H9 (cell line): Measurements from ENCODE around the gene UQCRFS1. TPM values are rescaled to one million over a fixed set of nuclear protein-coding genes. Genes with fewer than 3 reads are reported as not detected.
"Not testable (repeated sequence)": the region's sequence is repeated elsewhere in the genome, so short reads cannot be mapped to it uniquely, and the experiment has no call there.

Source experiments
- DNase-seq: peaks from one replicate; pipeline ENCODE4 v3.0.0-alpha.2; 2017
- H2AFZ ChIP-seq: one replicate; pipeline ENCODE4 v1.6.1; 2013; ENCODE audit warnings: mild to moderate bottlenecking, low read length, control low read depth, moderate library complexity
- H2AK5ac ChIP-seq: 2 replicates; pipeline ENCODE4 v1.6.1; 2013; ENCODE audit warnings: low read length, control low read depth, mixed read lengths; ENCODE audit not compliant: insufficient read length
- H2BK120ac ChIP-seq: one replicate; pipeline ENCODE4 v1.6.1; 2013; ENCODE audit warnings: low read depth, mild to moderate bottlenecking, low read length, control low read depth, inconsistent platforms; ENCODE audit not compliant: poor library complexity, severe bottlenecking
- H2BK12ac ChIP-seq: 2 replicates; pipeline ENCODE4 v1.6.1; 2013; ENCODE audit warnings: low read length, control low read depth, mixed read lengths, low read depth; ENCODE audit not compliant: insufficient read length
- H2BK15ac ChIP-seq: 2 replicates; pipeline ENCODE4 v1.6.1; 2013; ENCODE audit warnings: low read depth, low read length, control low read depth
- H2BK20ac ChIP-seq: one replicate; pipeline ENCODE4 v1.6.1; 2013; ENCODE audit warnings: low read depth, mild to moderate bottlenecking, low read length, control low read depth, inconsistent platforms; ENCODE audit not compliant: poor library complexity, severe bottlenecking
- H2BK5ac ChIP-seq: 2 replicates; pipeline ENCODE4 v1.6.1; 2013; ENCODE audit warnings: low read length, control low read depth, mixed read lengths; ENCODE audit not compliant: insufficient read length
- H3K14ac ChIP-seq: 2 replicates; pipeline ENCODE4 v1.6.1; 2013; ENCODE audit warnings: low read length, control low read depth; ENCODE audit not compliant: insufficient read depth
- H3K18ac ChIP-seq: 2 replicates; pipeline ENCODE4 v1.6.1; 2013; ENCODE audit warnings: low read depth, mild to moderate bottlenecking, mixed read lengths, low read length, control low read depth; ENCODE audit not compliant: insufficient read length
- H3K23ac ChIP-seq: 2 replicates; pipeline ENCODE4 v1.6.1; 2013; ENCODE audit warnings: low read length, control low read depth, mixed read lengths, low read depth; ENCODE audit not compliant: insufficient read length
- H3K23me2 ChIP-seq: 2 replicates; pipeline ENCODE4 v1.6.1; 2013; ENCODE audit warnings: low read depth, mild to moderate bottlenecking, mixed read lengths, low read length, control low read depth; ENCODE audit not compliant: insufficient read length, poor library complexity, severe bottlenecking
- H3K27ac ChIP-seq: 2 replicates; pipeline ENCODE4 v1.5.1; 2013; ENCODE audit warnings: low read length, control low read depth, mixed read lengths, low read depth; ENCODE audit not compliant: insufficient read length
- H3K27me3 ChIP-seq: 2 replicates; pipeline ENCODE4 v1.6.1; 2013; ENCODE audit warnings: low read length, control low read depth, inconsistent platforms; ENCODE audit not compliant: insufficient read depth
- H3K4ac ChIP-seq: 2 replicates; pipeline ENCODE4 v1.6.1; 2013; ENCODE audit warnings: low read depth, mild to moderate bottlenecking, control low read depth, inconsistent platforms, low read length, moderate library complexity
- H3K4me1 ChIP-seq: 2 replicates; pipeline ENCODE4 v1.6.1; 2013; ENCODE audit warnings: low read length, control low read depth, inconsistent platforms; ENCODE audit not compliant: insufficient read depth
- H3K4me2 ChIP-seq: 2 replicates; pipeline ENCODE4 v1.6.1; 2013; ENCODE audit warnings: low read length, control low read depth, mixed read lengths; ENCODE audit not compliant: insufficient read length, insufficient read depth
- H3K56ac ChIP-seq: 2 replicates; pipeline ENCODE4 v1.6.1; 2013; ENCODE audit warnings: low read depth, mild to moderate bottlenecking, mixed read lengths, low read length, control low read depth; ENCODE audit not compliant: insufficient read length
- H3K79me1 ChIP-seq: 2 replicates; pipeline ENCODE4 v1.6.1; 2013; ENCODE audit warnings: low read depth, mild to moderate bottlenecking, moderate library complexity, low read length, control low read depth, inconsistent platforms; ENCODE audit not compliant: insufficient read depth, poor library complexity, severe bottlenecking
- H3K79me2 ChIP-seq: 2 replicates; pipeline ENCODE4 v1.6.1; 2013; ENCODE audit warnings: low read length, control low read depth, inconsistent platforms; ENCODE audit not compliant: insufficient read depth
- H3K9ac ChIP-seq: 2 replicates; pipeline ENCODE4 v1.6.1; 2013; ENCODE audit warnings: low read length, control low read depth, mixed read lengths; ENCODE audit not compliant: insufficient read length; ENCODE audit errors: extremely low read depth
- H3K9me3 ChIP-seq: one replicate; pipeline ENCODE4 v1.6.1; 2013; ENCODE audit warnings: low read depth, low read length, inconsistent platforms; ENCODE audit not compliant: control insufficient read depth
- H3T11ph ChIP-seq: one replicate; pipeline ENCODE4 v1.6.1; 2013; ENCODE audit warnings: mild to moderate bottlenecking, low read length, control low read depth, inconsistent platforms
- H4K20me1 ChIP-seq: one replicate; pipeline ENCODE4 v1.6.1; 2013; ENCODE audit not compliant: control insufficient read depth, insufficient read length, insufficient read depth
- H4K5ac ChIP-seq: 2 replicates; pipeline ENCODE4 v1.6.1; 2013; ENCODE audit warnings: low read depth, mild to moderate bottlenecking, mixed read lengths, low read length, control low read depth; ENCODE audit not compliant: insufficient read length
- H4K8ac ChIP-seq: replicated peaks from 2 replicates; pipeline ENCODE4 v1.6.1; 2013; ENCODE audit warnings: low read length, control low read depth, mixed read lengths, low read depth; ENCODE audit not compliant: insufficient read length
- H4K91ac ChIP-seq: 2 replicates; pipeline ENCODE4 v1.6.1; 2013; ENCODE audit warnings: low read depth, mild to moderate bottlenecking, moderate library complexity, mixed read lengths, low read length, control low read depth; ENCODE audit not compliant: insufficient read length
- H3K27ac Mint-ChIP-seq, 3 experiments: 2 replicates in 2 of 3; 3 replicates in 1 of 3; pipeline ENCODE4 v1.8.0; 2020 to 2021; ENCODE audit warnings: mixed read lengths in 3 of 3, mild to moderate bottlenecking in 1 of 3, moderate library complexity in 1 of 3
- H3K27me3 Mint-ChIP-seq: 2 replicates; pipeline ENCODE4 v1.8.0; 2021; ENCODE audit warnings: low read depth, mild to moderate bottlenecking, moderate library complexity, mixed read lengths
- H3K36me3 Mint-ChIP-seq, 3 experiments: 2 replicates in 2 of 3; 3 replicates in 1 of 3; pipeline ENCODE4 v1.8.0; 2020 to 2021; ENCODE audit warnings: low read depth in 3 of 3, mixed read lengths in 3 of 3; ENCODE audit not compliant: insufficient read depth in 1 of 3
- H3K4me1 Mint-ChIP-seq, 2 experiments: 2 replicates each; pipeline ENCODE4 v1.8.0; 2020; ENCODE audit warnings: mixed read lengths in 2 of 2
- H3K4me3 Mint-ChIP-seq, 2 experiments: 2 replicates in 1 of 2; 3 replicates in 1 of 2; pipeline ENCODE4 v1.8.0; 2020 to 2021; ENCODE audit warnings: mild to moderate bottlenecking in 2 of 2, mixed read lengths in 2 of 2, moderate library complexity in 1 of 2
- H3K9me3 Mint-ChIP-seq, 2 experiments: 2 replicates in 1 of 2; 3 replicates in 1 of 2; pipeline ENCODE4 v1.8.0; 2020; ENCODE audit warnings: mild to moderate bottlenecking in 2 of 2, mixed read lengths in 2 of 2, moderate library complexity in 1 of 2
- WGBS: extraction: QIAGEN DNeasy Blood & Tissue Kit; methylation state at CpG from one replicate; pipeline ENCODE4 v1.1.7; 2013; ENCODE audit warnings: missing lambda C conversion rate, low lambda C conversion rate, mixed read lengths; ENCODE audit not compliant: insufficient read length; ENCODE audit errors: extremely low coverage; 5-methylcytosine and 5-hydroxymethylcytosine counted together
- total RNA-seq: library from RNA; stranded (reverse); gene quantifications from 2 replicates; pipeline ENCODE4 v1.2.1, GENCODE V29; 2021

Gene UQCRFS1
- total RNA-seq, 1 experiment from 2014 or later = 46.1 TPM

- not testable (repeated sequence) for H3T11ph ChIP-seq, H2BK5ac ChIP-seq, H3K27me3 ChIP-seq, H3K18ac ChIP-seq, H2BK20ac ChIP-seq, H3K14ac ChIP-seq, H2AK5ac ChIP-seq, DNase-seq, H3K9ac ChIP-seq, H4K91ac ChIP-seq, H2BK120ac ChIP-seq, H3K23ac ChIP-seq, H3K4ac ChIP-seq, H3K4me2 ChIP-seq, H4K5ac ChIP-seq, H3K79me1 ChIP-seq, H3K56ac ChIP-seq, H2BK12ac ChIP-seq, H4K8ac ChIP-seq, H3K27ac Mint-ChIP-seq, H2BK15ac ChIP-seq, H4K20me1 ChIP-seq, H3K9me3 ChIP-seq, H3K27me3 Mint-ChIP-seq, H3K27ac ChIP-seq, H3K23me2 ChIP-seq, H3K4me1 ChIP-seq, H3K9me3 Mint-ChIP-seq, H2AFZ ChIP-seq
- peaks cover 29% of the 10 kb centered on the region for H3K79me2 ChIP-seq
- H3K36me3 Mint-ChIP-seq = peaks cover 30 to 51% (median 38%) of the 10 kb centered on the region in 3 experiments
- no CpG with 5 or more reads among the region's 3 CpGs for WGBS
- H3K4me1 Mint-ChIP-seq = peaks cover 24 to 25% of the 10 kb centered on the region in 2 experiments
- peak overlapping the region in 1 of 2 experiments; percentile 40; a peak in 1 of 5 replicates for H3K4me3 Mint-ChIP-seq
Observed at GRCh38 chr19:29210502-29210901, 2.4 kb downstream of the UQCRFS1 start.

GRCh38 chr19:29207403-29208187 lies 5.4 kb downstream of the UQCRFS1 start:
- not testable (repeated sequence) for H3T11ph ChIP-seq, H3K18ac ChIP-seq, H4K20me1 ChIP-seq, H2BK15ac ChIP-seq, H2BK20ac ChIP-seq, H2BK12ac ChIP-seq, H3K27me3 ChIP-seq, H3K9me3 Mint-ChIP-seq, H3K9ac ChIP-seq, H3K4me1 ChIP-seq, H3K4ac ChIP-seq, H4K5ac ChIP-seq, H2AK5ac ChIP-seq, H3K4me3 Mint-ChIP-seq, H3K9me3 ChIP-seq, H3K79me1 ChIP-seq, H3K23me2 ChIP-seq, H2BK5ac ChIP-seq, H4K91ac ChIP-seq, H3K27ac Mint-ChIP-seq, H3K14ac ChIP-seq, H2BK120ac ChIP-seq, H3K4me2 ChIP-seq, H2AFZ ChIP-seq, H3K56ac ChIP-seq, DNase-seq, H4K8ac ChIP-seq, H3K27me3 Mint-ChIP-seq, H3K27ac ChIP-seq, H3K23ac ChIP-seq
- peaks cover 22 to 23% of the 10 kb centered on the region in 2 experiments for H3K4me1 Mint-ChIP-seq
- WGBS = no CpG with 5 or more reads among the region's 14 CpGs
- peaks cover 28% of the 10 kb centered on the region for H3K79me2 ChIP-seq
- peaks cover 30 to 51% (median 42%) of the 10 kb centered on the region in 3 experiments for H3K36me3 Mint-ChIP-seq
